Coronary artery (tissue), 2 donors: ENCODE data around the gene LITAF.

ENCODE experiments used
- DNase-seq: peaks from one replicate; pipeline ENCODE4 v3.0.0-alpha.2; 2017; ENCODE audit warnings: low spot score
- H3K27ac ChIP-seq, 2 donors: fragments of 200-600 bp; sonication (generic); one replicate each; pipeline ENCODE4 v1.5.1; 2016 to 2019
- H3K4me3 ChIP-seq: fragments of 200-600 bp; sonication (generic); 2 replicates; pipeline ENCODE4 v1.5.1; 2016; ENCODE audit warnings: mild to moderate bottlenecking, moderate library complexity
- TF ChIP-seq, protein P1 (sequence below): fragments of 200-600 bp; sonication (generic); IDR thresholded peaks from one replicate; pipeline ENCODE4 v1.5.1; 2019; ENCODE audit warnings: antibody characterized with exemption

Gene LITAF

DNA sequence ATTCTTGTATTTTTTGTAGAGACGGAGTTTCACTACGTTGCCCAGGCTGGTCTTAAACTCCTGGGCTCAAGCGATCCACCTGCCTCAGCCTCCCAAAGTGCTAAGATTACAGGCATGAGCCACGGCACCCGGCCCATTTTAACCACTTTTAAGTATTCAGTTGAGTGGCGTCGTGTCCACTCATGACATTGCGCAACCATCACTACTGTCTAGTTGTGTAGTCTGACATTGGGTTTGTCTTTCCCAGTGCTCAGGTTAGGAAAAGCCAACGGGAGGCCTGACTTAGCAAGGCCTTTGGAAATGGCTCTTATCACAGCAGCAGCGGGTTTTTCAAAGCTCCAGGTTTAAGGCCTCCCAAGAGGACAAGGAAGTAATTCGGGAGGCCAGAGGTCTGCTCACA is 58.7 kb downstream of the LITAF start:
- TF ChIP-seq, protein P1, sequence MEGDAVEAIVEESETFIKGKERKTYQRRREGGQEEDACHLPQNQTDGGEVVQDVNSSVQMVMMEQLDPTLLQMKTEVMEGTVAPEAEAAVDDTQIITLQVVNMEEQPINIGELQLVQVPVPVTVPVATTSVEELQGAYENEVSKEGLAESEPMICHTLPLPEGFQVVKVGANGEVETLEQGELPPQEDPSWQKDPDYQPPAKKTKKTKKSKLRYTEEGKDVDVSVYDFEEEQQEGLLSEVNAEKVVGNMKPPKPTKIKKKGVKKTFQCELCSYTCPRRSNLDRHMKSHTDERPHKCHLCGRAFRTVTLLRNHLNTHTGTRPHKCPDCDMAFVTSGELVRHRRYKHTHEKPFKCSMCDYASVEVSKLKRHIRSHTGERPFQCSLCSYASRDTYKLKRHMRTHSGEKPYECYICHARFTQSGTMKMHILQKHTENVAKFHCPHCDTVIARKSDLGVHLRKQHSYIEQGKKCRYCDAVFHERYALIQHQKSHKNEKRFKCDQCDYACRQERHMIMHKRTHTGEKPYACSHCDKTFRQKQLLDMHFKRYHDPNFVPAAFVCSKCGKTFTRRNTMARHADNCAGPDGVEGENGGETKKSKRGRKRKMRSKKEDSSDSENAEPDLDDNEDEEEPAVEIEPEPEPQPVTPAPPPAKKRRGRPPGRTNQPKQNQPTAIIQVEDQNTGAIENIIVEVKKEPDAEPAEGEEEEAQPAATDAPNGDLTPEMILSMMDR, result no peak
- no peak overlapping the region for H3K4me3 ChIP-seq
- H3K27ac ChIP-seq, result no peak overlapping the region
- no peak for DNase-seq

GRCh38 chr16:11526655-11527350 is 59.9 kb downstream of the LITAF start:
- Histone ChIP-seq H3K27ac (no peak overlapping the region), H3K4me3 (peak overlapping the region; percentile 56)
- no peak for DNase-seq
- TF ChIP-seq, protein P1, result no peak

DNA sequence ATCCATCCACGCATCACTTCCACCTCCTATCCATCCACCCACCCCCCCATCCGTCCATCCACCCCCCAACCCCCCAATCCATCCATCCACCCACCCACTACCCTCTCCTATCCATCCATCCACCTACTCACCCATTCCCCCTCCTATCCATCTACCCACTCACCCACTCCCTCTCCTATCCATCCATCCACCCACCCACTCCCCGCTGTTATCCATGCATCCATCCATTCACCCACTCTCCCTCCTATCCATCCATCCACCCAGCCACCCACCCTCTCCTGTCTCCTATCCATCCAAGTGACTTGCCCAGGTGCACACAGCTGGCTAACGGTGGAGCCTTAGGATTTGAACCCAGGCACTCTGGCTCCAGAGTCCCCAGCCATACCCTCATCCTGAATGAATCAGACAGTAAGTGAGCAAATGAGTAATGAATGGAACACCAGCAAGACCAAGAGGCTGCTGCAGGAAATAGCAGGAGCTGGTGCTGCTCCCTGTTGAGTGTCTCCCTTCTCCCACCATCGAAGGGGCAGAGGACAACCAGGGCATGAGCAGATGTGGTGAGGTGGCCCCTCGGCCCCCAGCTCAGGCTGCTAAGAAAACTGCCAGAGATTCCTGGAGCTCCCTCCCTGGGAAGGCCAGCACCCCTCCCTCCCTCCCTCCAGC is 62.5 kb downstream of the LITAF start:
- no peak for DNase-seq
- TF ChIP-seq, protein P1, result no peak

GRCh38 chr16:11521055-11521454 is 65.7 kb downstream of the LITAF start:
- H3K4me3 ChIP-seq, result no peak overlapping the region
- TF ChIP-seq, protein P1, result no peak
- H3K27ac ChIP-seq, result no peak overlapping the region
- DNase-seq, result no peak

More for the DNA sequence above, 62.5 kb downstream of the LITAF start:
- Histone ChIP-seq H3K4me3 (no peak overlapping the region), H3K27ac (no peak overlapping the region)

DNA sequence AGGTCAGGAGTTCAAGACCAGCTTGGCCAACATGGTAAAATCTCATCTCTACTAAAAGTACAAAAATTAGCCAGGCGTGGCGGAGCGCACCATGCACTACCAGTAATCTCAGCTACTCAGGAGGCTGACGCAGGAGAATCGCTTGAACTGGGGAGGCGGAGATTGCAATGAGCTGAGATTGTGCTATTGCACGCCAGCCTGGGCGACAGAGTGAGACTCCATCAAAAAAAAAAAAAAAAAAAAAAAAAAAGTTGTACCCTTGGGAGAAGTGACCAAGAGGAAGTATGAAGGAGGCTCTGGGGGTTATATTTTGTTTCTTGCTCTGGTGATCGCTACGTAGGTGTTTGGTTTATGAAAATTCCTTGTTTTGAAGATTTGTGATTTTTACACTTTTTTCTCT is 66.3 kb downstream of the LITAF start:
- TF ChIP-seq, protein P1, result no peak
- H3K27ac ChIP-seq, result no peak overlapping the region
- no peak overlapping the region for H3K4me3 ChIP-seq
- no peak for DNase-seq

- Histone ChIP-seq H3K4me3 (no peak overlapping the region), H3K27ac (no peak overlapping the region)
- TF ChIP-seq, protein P1, result no peak
- DNase-seq, result no peak
These were observed 68.8 kb downstream of the LITAF start for GRCh38 chr16:11517961-11518360.
